ENCODE data around the gene SLC32A1. TPM values are rescaled to one million over a fixed set of nuclear protein-coding genes. Genes with fewer than 3 reads are reported as not detected.

Gene SLC32A1
- total and polyA plus RNA-seq, 2 donors from 2014 or later, result not detected

GRCh38 chr20:38755324-38755910 is 31.1 kb downstream of the SLC32A1 start:
- H3K27ac ChIP-seq (ENCODE audit: low read depth in 2 of 2, low read length in 2 of 2), result no peak overlapping the region
- FAIRE-seq, result no peak
- no peak overlapping the region for H3K9ac ChIP-seq (ENCODE audit: low read length in 3 of 3)
- no peaks in the 10 kb centered on the region for H3K27me3 ChIP-seq (ENCODE audit: control insufficient read depth, insufficient read depth, low read length)
- H3K4me1 ChIP-seq (ENCODE audit: control insufficient read depth in 2 of 3, insufficient read depth in 2 of 3, low read depth in 1 of 3, low read length in 3 of 3), result no peaks in the 10 kb centered on the region
- no peak for TF ChIP-seq CTCF (IDR thresholded peaks at IDR 0.05; ENCODE audit: borderline replicate concordance, extremely low read depth, insufficient read depth)
- H3K36me3 ChIP-seq (ENCODE audit: control insufficient read depth in 2 of 3, insufficient read depth in 3 of 3, low read length in 3 of 3), result peaks cover 12 to 26% (median 25%) of the 10 kb centered on the region in 3 donors
- no peak for DNase-seq
- H3K9me3 ChIP-seq (ENCODE audit: control insufficient read depth in 2 of 3, insufficient read depth in 1 of 3, low read length in 3 of 3), result no peaks in the 10 kb centered on the region
- intact Hi-C loops (cut with DNase I), result loop anchor here (10.0 kb wide), 1 partner anchor 111 kb away; no protein-coding TSS in a partner anchor
- H3K4me3 ChIP-seq (ENCODE audit: low read length in 3 of 3), result no peak overlapping the region

GRCh38 chr20:38757145-38757775 is 33.0 kb downstream of the SLC32A1 start:
- Histone ChIP-seq H3K9ac (ENCODE audit: low read length in 3 of 3) (no peak overlapping the region), H3K4me1 (ENCODE audit: control insufficient read depth in 2 of 3, insufficient read depth in 2 of 3, low read depth in 1 of 3, low read length in 3 of 3) (no peaks in the 10 kb centered on the region), H3K27ac (ENCODE audit: low read depth in 2 of 2, low read length in 2 of 2) (no peak overlapping the region), H3K27me3 (ENCODE audit: control insufficient read depth, insufficient read depth, low read length) (no peaks in the 10 kb centered on the region), H3K36me3 (ENCODE audit: control insufficient read depth in 2 of 3, insufficient read depth in 3 of 3, low read length in 3 of 3) (peaks cover 16 to 39% (median 31%) of the 10 kb centered on the region in 3 donors), H3K9me3 (ENCODE audit: control insufficient read depth in 2 of 3, insufficient read depth in 1 of 3, low read length in 3 of 3) (no peaks in the 10 kb centered on the region), H3K4me3 (ENCODE audit: low read length in 3 of 3) (no peak overlapping the region)
- no peak for TF ChIP-seq CTCF (IDR thresholded peaks at IDR 0.05; ENCODE audit: borderline replicate concordance, extremely low read depth, insufficient read depth)
- DNase-seq, result peak in 1 of 5 donors; percentile 4
- FAIRE-seq, result no peak
- intact Hi-C loops (cut with DNase I), result loop anchor here (10.0 kb wide), 1 partner anchor 112 kb away; no protein-coding TSS in a partner anchor

GRCh38 chr20:38759106-38759505 is 34.8 kb downstream of the SLC32A1 start:
- no peaks in the 10 kb centered on the region for H3K4me1 ChIP-seq (ENCODE audit: control insufficient read depth in 2 of 3, insufficient read depth in 2 of 3, low read depth in 1 of 3, low read length in 3 of 3)
- intact Hi-C loops (cut with DNase I), result loop anchor here (10.0 kb wide), 1 partner anchor 114 kb away; no protein-coding TSS in a partner anchor
- no peak overlapping the region for H3K27ac ChIP-seq (ENCODE audit: low read depth in 2 of 2, low read length in 2 of 2)
- H3K9ac ChIP-seq (ENCODE audit: low read length in 3 of 3), result no peak overlapping the region
- DNase-seq (no peak), FAIRE-seq (no peak)
- no peak overlapping the region for H3K4me3 ChIP-seq (ENCODE audit: low read length in 3 of 3)
- H3K36me3 ChIP-seq (ENCODE audit: control insufficient read depth in 2 of 3, insufficient read depth in 3 of 3, low read length in 3 of 3), result peaks cover 19 to 53% (median 36%) of the 10 kb centered on the region in 3 donors
- no peak for TF ChIP-seq CTCF (IDR thresholded peaks at IDR 0.05; ENCODE audit: borderline replicate concordance, extremely low read depth, insufficient read depth)
- no peaks in the 10 kb centered on the region for H3K9me3 ChIP-seq (ENCODE audit: control insufficient read depth in 2 of 3, insufficient read depth in 1 of 3, low read length in 3 of 3)
- H3K27me3 ChIP-seq (ENCODE audit: control insufficient read depth, insufficient read depth, low read length), result no peaks in the 10 kb centered on the region
